Activated T-cell treated with anti-CD3 and anti-CD28 coated beads, Interleukin-2, amount 50 U/mL, for 1 hour (primary cell): ENCODE data around the gene WNK2.

Experiments used
- DNase-seq: peaks from one replicate; pipeline ENCODE4 v3.0.0-alpha.2; 2020

Gene WNK2

DNA sequence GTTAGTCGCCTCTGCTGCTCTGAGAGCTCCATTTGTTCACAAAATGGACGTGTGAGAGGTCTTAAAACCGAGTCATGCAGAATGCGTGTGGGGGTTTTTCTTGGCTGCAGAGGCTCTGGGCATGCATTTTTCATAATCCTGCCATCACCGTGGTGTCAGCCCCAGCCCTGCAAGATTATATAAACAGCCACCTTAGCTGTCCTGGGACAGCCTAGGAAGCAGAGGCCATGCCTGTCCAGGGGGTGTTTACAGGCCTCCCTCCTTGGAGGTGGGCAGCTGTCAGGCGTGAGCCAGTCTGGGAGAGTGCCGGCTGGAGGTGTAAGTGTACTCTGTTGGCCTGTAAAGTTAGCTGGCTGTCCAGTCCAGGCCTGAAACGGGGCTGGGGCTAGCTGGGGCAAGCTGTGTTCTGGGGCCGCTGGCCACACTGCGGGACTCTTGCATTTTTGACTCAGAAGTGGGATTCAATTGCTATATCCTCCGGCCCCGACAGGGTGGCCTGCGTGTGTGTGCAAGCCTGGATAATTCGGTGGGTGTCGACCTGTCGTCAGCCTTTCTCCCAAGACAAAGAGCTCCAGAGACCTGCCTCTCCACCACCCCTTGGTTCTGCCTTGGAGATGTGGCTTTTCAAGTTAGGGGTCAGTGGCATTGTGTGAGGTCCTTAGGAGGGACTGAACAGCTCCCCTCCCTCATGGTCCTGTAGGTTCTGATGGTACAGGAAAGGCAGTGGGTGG, 2.4 kb downstream of the WNK2 start:
- no peak for DNase-seq

DNA sequence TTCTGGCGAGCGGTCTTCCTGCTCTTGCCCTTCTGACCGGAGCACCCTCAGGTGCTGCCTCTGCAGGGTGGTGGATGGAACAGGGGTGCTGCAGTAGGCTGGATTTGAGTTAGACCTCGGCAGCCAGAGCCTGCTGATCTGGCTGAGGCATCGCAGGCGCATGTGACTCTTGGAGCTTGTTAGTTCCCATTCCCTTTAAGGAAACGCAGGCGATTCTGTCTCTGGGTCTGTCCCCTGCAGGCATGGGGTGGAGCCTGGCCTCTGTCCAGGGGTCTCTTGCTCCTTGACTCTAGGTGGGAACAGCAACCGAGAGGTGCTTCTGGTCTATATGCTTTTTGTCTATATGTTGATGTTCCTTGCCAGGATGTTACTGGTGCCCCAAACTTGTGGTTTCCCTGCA, 3.1 kb downstream of the WNK2 start:
- no peak for DNase-seq

DNA sequence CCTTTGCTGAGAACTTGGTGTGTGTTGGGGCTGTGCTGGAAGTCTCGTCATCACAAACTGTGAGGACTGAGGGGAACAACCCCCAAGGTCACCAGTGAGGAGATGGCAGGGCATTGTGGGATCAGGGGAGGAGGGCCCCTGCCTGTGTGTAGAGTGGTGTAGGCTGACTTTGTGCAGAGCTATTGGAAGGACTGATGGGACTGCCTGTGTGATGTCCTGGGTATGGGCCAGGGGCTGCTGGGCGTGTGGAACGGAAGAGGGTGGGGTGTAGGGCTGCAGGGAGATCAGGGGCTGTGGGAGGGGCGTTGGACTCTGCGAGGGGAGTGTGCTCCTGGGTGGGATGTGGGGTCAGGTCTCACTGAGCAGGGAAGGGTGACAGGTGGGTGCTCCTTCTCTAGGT, 3.6 kb downstream of the WNK2 start:
- DNase-seq = no peak

DNA sequence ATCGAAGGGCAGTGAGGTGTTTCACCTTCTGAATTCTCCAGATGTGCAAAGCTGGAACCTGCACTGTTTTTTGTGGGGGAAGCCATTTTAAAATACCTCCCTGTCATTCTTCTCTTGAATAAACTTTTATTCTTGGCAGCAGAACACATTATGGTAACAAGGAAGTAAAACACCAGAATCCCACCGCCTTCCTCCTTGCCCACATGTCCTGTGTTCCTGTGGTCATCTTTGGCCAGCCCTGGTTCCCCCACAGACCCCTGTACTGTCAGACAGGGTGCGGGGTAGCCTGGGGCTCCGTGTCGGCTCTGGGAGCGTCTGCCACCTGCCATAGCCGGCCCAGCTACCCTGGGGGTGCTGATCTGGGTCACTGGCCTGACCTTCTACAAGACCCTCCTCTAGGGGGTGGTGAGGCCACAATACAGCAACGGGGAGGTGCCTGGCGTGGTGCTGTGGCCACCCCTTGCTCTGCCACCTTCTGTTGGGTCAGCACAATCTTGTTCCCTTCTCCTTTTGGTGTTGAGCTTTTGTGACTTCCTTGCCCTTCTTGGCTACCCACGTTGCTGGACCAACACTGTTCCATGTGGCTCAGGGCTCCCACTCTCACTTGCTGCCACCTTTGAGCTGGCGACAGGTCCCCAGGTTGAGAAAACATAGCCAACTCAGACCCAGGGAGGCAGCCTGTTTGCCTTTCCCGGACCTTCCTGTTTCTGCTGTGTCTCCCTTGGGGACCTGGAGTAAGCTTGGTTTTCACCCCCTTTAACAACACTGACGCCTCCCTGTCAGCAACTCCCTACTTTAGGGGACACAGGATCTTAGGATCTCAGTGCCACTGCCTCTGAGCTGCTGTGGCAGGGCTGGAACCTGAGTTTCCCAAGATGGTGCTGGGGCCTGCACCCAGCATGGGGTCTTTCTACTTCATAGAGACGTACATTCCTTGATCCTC, 4.8 kb downstream of the WNK2 start:
- DNase-seq = no peak

DNA sequence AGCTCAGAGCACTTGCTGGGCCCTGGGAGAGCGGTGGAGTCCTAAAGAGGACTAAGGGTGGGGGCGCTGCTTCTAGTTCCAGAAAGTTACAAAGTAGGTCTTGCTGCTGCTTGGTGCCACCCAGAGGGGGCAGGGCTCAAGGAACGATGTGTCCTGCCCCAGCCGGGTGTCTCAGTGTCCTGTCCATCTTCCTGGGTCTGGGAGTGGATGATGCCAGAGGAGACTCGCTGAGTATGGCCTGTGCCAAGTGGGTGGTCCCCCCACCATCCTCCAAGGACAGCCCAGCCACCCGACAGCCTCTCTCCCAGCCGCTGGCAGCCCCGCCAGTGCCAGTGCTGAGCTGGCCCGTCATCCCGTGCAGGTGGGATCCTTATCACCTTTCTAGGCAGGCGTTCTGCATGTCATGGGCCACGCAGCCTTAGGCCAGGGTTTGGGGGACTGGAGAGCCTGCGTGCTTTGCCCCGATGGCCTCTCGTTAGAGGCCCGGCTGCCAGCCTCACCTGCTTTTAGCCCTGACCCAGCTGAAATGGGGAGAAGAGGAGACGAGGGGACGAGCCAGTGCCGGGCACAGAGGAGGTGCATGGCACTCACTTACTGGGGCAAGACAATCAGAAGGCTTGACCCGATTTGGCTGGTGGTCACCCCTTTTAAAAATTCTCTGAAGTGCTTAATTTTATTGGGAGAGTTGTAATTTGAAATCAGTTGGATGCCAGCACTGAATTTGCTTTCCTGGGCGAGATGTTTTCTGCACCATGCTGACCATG, 5.6 kb downstream of the WNK2 start:
- no peak for DNase-seq

DNA sequence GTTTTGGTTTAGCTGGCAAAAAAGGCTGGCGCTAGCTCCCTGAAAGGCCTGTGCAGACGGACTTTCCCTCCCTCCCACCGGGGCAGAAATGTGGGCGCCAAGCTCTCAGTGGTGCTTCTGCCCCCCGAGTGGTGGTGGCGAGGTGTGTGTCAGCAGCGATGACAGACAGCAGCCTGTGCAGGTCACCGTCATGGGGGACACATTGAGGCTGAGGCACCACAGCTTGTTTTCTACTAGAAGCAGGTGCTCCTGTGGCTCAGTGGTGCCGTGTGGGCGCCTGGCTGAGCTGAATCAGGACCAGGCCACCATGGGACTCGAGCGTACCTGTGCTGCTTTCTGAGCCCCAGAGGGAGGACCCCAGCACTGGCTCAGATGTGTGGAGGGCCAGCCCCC, 6.2 kb downstream of the WNK2 start:
- no peak for DNase-seq

DNA sequence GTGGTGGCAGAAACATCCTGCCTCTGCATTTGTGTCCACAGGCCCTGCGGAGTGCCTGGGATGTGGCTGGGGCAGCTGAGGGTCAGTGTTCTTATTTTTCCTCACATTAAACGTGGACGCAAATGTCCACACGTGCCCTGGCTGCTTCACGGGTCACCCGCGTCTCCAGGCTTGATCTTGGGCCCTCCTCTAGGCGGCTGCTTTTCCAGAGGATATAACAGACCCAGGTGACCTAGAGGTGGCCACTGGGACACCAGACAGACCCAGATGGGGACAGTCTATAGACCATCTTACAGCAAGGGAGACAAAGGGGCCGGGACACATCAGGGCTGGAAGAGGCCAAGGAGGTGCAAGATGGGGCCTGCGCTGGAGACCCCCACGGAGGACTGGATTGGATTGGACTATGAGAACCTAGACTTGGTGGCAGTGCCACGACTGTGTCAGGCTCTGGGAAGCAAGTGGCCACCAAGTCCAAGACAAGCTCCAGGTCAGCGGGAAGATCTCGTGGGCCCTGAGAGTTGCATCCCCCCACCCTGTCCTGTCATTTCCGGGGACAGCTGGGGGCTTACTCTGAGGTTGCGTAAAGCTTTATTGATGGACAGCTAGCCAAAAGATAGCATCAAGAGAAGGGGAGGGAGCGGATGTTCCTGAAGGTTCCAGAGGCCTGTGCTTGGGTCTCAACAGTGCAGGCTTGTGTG, 6.9 kb downstream of the WNK2 start:
- no peak for DNase-seq

DNA sequence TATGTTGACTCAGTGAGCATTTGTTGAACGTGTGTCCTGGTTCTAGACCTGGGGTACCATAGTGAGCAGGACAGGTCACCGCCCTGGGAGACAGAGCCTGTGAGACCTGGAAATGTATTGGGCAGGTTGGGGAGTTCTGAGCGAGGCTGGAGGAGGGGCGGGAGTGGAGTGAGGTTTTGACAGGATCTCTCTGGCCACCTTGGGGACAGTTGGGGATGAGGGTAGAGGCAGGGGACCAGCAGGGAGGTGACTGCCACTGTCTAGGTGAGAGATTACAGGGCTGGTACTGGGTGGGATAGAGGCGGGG, 7.4 kb downstream of the WNK2 start:
- no peak for DNase-seq

DNA sequence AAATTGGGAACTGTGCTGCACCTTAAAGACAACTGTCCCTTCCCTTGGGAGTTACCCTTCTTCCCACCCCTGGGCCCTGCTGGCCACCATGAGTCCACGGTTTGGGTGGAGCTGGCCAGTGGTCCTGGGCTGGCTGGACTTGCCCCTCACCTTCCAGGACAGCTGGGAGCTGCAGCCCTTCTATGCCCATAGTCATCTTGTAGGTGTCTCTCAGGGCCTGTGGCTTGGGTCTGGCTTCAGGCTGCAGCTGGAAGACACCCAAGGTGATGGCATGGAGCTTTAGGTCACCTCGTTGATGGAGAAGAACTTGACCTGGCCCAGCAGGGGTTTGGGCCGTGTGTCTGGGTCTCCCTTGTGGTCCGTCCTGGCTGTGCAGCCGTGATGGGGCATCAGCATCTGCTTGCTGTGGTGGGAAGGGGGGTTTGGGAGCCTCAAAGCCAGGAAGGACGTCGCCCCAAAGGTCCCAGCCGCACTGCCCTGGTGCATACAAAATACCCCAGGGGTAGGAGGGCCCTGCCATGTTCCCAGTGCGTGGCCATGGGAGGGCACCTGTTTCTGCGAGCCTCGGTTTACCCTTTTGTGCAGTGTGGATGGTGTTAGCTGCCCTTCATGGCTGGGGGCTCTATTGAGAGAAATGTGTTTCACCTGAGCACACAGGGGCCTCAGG, 8.9 kb downstream of the WNK2 start:
- DNase-seq = no peak

DNA sequence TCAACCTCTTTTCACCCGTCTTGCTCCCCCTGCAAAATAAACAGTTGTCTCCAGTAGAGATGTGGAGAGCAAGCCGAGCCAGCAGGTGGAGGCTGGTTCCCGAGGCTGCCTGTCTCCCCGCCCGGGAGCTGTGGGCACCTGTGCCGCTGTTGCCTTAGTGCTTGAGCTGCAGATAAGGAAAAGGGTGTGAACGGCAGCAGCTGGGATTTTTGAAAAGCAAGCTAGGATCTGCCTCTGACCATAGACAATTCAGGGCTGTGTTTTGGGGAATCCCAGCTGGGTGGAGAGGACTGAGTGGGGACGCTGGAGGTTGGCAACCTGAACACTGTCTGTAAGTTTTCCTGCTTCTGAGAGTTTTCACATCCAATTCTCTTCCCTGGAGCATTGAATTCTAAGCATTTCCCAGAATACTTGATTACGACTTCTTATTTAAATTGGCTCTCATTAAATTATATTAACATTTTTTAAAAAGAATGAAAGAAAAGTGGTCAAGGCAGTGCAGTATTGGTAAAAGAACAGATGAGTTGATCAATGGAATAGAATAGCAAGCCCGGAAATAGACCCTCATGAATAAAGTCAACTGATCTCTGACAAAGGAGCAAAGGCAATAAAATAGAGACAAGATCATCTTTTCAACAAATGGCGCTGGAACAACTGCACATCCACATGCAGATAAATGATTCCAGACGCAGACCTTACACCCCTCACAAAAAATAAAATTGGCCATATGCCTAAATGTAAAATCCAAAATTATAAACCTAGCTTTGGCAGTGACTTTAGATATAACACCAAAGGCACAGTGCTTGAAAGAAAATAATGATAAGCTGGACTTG, 9.7 kb downstream of the WNK2 start:
- no peak for DNase-seq

DNA sequence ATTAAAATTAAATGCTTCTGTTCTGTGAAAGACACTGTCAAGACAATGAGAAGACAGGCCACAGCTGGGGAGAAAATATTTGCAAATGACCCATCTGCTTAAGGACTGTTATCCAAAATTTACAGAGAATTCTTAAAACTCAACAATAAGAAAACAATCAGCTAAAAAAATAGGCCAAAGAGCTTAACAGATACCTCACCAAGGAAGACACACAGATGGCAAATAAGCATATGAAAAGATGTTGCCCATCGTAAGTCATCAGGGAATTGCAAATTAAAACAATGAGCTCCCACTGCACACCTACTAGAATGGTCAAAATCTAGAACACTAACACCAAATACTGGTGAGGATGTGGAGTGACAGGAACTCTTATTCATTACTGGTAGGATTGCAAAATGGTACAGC, 10.3 kb downstream of the WNK2 start:
- no peak for DNase-seq

DNA sequence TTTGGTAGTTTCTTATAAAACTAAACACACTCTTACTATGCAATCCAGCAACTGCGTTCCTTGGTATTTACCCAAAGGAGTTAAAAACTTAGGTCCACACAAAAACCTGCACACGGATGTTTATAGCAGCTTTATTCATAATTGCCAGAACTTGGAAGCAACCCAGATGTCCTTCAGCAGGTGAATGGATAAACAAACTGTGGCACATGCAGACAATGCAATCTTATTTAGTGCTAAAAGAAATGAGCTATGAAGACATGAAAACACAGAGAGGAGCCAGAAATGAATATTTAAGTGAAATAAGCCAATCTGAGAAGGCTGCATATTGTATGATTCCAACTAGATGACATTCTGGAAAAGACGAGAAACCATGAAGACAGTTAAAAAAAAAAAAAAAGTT, 10.7 kb downstream of the WNK2 start:
- DNase-seq = no peak

DNA sequence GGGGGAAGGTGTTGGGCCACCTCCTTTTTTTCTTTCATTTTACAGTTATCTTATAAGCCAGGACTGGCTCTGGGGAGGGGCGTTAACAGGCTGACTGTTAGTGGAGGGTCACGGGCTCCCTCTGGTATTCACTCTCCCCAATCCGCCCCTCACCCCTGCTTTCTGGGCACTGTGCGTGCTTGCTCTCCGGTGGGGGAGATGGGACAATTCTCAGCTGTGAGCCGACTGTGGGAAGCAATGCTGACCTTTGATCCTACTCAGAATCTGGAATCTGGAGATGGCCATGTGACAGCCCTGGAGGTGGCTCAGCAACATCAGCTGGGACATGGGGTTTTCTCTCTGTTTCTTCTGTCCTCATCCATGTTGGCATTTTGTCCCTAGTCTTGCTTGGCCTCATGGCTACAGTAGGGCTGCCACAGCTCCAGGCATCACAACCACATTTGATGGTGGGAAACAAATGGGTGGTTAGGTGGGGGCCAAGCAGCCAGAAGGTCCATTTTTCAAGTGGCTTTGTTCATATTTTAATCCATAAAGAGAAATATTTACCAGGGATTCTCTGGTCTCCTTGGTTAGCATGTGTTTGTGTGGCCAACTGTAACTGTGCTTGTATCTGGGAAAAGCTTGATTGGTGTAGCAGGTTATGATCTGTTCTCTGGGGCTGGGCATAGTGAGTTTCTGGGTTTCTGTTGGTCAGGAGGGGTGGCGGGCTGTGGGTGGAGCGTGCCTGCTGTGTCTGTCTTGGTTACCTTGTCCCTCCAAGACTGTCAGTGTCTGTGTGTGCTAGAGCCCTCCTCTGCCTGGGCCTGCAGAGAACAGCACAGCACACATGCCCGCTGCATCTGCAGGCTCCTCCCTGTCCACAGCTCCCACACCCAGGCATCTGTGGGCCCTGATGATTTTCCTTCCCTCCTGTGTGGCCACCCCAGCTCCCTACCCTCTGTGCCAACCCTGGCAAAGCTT, 12.4 kb downstream of the WNK2 start:
- DNase-seq = no peak

DNA sequence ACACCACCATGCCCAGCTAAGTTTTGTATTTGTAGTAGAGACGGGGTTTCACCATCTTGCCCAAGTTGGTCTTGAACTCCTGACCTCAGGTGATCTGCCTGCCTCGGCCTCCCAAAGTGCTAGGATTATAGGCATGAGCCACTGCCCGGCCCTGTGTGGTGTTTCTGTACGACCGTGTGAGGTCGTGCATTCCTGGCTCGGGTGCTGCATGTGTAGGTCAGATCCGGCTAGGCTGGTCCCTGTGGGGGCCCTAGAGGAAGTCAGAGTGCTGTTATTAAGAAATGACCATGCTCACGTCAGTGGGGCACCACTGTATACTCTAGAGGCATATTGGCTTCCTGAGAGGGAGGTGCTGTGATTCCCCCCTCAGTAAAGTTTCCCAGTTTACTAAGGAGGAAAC, 13.7 kb downstream of the WNK2 start:
- DNase-seq = no peak

DNA sequence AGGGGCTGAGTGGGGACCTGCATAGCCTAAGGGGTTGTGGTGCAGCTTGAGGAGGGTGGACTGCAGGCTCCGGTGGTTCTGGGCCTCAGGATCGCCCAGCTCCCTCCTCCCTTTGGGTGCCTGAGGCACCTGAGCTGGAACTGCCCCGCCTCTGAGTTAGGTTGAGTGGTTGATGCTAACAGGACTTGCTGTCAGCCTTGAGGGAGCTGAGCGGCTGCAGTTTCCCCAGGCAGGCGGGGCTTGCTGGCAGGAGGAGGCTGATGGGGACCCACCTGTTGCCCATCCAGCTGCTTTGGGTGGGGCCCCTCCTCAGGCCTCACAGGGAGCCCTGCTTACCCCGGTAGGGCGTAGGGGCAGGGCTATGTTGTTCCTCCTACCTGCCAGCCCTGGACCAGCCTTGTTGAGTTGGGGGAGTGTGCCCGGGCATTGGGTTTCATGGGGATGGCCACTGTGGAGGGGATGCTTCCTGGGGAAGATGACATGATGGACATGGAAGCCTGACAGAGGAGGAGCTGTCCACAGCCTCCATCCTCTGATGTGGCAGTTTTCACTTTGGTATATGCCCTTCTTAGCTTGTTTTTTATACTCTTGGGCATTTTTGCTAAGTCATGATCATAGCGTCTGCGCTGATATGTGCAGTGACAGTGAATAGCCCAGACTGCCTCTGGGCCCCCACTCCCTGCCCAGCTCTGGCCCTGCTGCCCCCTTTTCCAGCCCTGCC, 14.3 kb downstream of the WNK2 start:
- DNase-seq = no peak

DNA sequence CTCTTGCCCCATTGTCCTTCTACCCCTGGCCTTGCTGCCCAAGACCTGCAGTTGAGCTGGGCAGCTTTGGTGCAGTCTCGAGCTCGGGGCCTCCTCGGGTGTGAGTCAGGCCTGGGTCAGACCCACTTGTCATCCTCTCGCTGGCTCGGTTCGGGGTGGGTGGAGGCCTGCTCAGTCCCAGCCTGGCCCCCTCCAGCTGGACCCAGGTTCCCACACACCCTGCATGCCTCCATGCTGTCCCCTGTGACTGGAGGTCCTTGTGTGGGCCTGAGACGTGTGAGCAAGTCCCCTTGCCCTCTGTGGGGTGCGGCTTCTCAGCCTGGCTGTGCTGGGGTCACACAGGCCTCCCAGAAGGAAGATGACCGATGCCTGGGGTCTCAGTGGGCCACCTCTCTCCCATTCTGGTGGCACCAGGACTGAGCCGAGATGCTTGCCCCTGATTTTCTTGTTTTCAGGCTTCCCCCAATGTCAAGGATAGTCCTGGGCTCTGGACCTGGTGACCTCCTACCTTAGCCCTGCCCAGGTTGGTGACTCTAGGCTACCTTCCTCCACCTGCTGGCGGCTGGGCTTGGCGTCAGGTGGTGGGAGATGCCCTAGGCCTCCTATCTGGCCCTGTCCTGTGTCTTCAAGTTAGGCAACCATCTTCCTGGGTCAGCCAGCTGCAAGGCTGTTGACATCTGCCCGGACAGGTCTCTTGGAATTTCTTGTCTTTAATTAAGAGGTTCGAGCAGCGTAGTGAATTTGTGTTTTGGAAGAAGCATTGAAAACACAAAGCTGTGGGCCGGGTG, 15.1 kb downstream of the WNK2 start:
- no peak for DNase-seq

DNA sequence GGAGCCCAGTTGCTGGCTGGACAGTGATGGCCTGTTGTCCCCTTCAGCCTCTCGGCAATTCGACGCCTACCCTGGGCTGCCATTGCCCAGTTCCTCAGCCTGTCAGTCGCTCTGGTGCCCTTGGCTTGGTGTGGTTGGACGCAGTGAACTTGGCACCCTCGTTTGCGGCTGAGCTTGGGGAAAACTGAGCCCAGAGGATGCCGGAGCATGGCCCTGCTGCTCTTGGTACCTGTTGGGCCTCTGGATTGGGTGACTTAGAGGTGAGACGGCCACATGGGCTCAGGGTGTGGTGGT, 16.5 kb downstream of the WNK2 start:
- DNase-seq = no peak

DNA sequence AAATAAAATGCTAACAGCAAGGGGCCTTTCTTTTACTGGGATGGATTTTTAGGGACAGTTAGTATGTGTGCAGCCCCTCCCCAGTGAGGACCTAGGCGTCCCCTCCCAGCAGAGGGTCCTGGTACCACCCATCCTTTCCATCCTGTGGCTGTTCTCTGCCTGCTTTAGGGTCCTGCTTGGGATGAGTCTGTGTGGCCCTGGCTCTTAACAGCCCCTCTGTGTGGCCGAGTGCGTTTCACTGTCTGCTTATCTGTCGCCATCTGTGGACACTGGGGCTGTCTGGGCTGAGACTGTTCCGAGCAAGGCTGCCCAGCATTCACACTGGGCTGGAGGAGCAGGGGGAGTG, 17.0 kb downstream of the WNK2 start:
- no peak for DNase-seq

DNA sequence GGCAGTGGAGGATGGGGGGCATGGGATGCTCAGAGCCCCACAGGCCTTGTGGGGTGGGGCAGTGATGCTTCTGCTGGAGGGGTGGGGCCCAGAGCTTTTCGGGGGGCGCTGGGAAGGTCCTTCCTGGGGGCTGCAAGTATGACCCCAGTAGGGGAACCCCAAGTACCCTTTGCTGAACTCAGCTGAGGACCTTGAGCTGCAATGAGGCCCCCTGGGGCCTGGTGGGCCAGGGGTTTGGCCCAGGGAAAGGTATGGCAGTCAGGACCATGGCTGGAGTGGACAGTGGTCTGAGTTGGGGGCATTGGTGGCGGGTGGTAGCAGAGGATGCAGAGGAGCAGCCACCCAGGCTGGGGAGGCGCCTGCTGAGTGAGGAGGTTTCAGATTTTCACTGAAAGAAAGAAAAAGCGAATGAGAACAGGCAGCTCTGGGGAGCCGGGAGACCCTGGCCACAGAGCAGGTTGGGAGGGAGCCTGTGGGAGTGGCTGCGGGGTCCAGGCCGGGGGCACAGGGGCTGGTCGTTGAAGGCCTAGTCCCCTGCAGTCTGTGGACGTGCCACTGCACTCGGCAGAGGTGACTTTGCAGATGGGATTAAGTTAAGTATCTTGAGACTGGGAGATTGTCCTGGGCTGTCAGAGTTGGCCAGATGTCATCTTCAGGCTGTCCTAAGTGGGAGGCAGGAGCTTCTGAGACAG, 19.2 kb downstream of the WNK2 start:
- no peak for DNase-seq
